Activated B cell treated with CpG ODN at 0.5 μM for 24 hours (primary cell): Measurements from ENCODE around the gene BCL2L14. TPM values are rescaled to one million over a fixed set of nuclear protein-coding genes. Genes with fewer than 3 reads are reported as not detected.

Source experiments
- ATAC-seq: fragments of 200-7000 bp; cut with Tn5 transposase; one replicate; pipeline ENCODE4 v1.10.0; 2021; ENCODE audit warnings: low read depth, mild to moderate bottlenecking, moderate library complexity
- CTCF ChIA-PET: fragments of 350-600 bp; sonication (Branson Sonifier 250); formaldehyde crosslinking; loops from one replicate; lab custom pipeline; 2021; ENCODE audit warnings: antibody characterized with exemption; lab: Charles Lee
- POLR2A ChIA-PET: fragments of 350-600 bp; sonication (Branson Sonifier 250); formaldehyde crosslinking; loops from one replicate; lab custom pipeline; 2021; ENCODE audit warnings: antibody characterized with exemption; lab: Charles Lee
- DNase-seq: peaks from one replicate; pipeline ENCODE4 v3.0.0; 2022
- H3K27ac Mint-ChIP-seq: one replicate; pipeline ENCODE4 v1.8.0; 2020; ENCODE audit warnings: mixed read lengths
- H3K27me3 Mint-ChIP-seq: one replicate; pipeline ENCODE4 v1.8.0; 2021; ENCODE audit warnings: mixed read lengths
- H3K36me3 Mint-ChIP-seq: one replicate; pipeline ENCODE4 v1.8.0; 2021; ENCODE audit warnings: low read depth, mixed read lengths
- H3K4me1 Mint-ChIP-seq: one replicate; pipeline ENCODE4 v1.8.0; 2021; ENCODE audit warnings: mixed read lengths
- H3K4me3 Mint-ChIP-seq: one replicate; pipeline ENCODE4 v1.8.0; 2020; ENCODE audit warnings: mild to moderate bottlenecking, mixed read lengths
- H3K9me3 Mint-ChIP-seq: one replicate; pipeline ENCODE4 v1.8.0; 2020; ENCODE audit warnings: mixed read lengths
- CTCF ChIP-seq: fragments of 200-600 bp; IDR thresholded peaks from one replicate; pipeline ENCODE4 v1.8.0; 2022; ENCODE audit warnings: antibody characterized with exemption, mild to moderate bottlenecking
- intact Hi-C: fragments of 100-400 bp; cut with micrococcal nuclease; formaldehyde crosslinking; loops from one replicate; pipeline ENCODE4 v1.15.1; 2024
- total RNA-seq: library from RNA; stranded (reverse); gene quantifications from 2 replicates; pipeline ENCODE4 v1.2.3, GENCODE V29; 2022

The BCL2L14 gene
- total RNA-seq, 1 donor from 2014 or later: not detected

GRCh38 chr12:12115514-12115913 is 44.8 kb downstream of the BCL2L14 start:
- no peaks in the 10 kb centered on the region for H3K9me3 Mint-ChIP-seq
- H3K27me3 Mint-ChIP-seq: peaks cover 2% of the 10 kb centered on the region
- intact Hi-C loops: no loop called here
- H3K27ac Mint-ChIP-seq: no peak overlapping the region
- ChIA-PET CTCF (no interaction called here), POLR2A (no interaction called here)
- no peaks in the 10 kb centered on the region for H3K4me1 Mint-ChIP-seq
- ATAC-seq: no peak
- no peak for DNase-seq
- TF ChIP-seq CTCF: no peak
- H3K36me3 Mint-ChIP-seq: no peaks in the 10 kb centered on the region
- H3K4me3 Mint-ChIP-seq: no peak overlapping the region

GRCh38 chr12:12116677-12117076 is 45.9 kb downstream of the BCL2L14 start:
- H3K36me3 Mint-ChIP-seq: no peaks in the 10 kb centered on the region
- CTCF ChIA-PET: no interaction called here
- H3K4me3 Mint-ChIP-seq: no peak overlapping the region
- no peak overlapping the region for H3K27ac Mint-ChIP-seq
- intact Hi-C loops: no loop called here
- no peaks in the 10 kb centered on the region for H3K9me3 Mint-ChIP-seq
- DNase-seq (no peak), ATAC-seq (no peak)
- H3K27me3 Mint-ChIP-seq: peaks cover 2% of the 10 kb centered on the region
- POLR2A ChIA-PET: no interaction called here
- no peak for TF ChIP-seq CTCF
- H3K4me1 Mint-ChIP-seq: no peaks in the 10 kb centered on the region

GRCh38 chr12:12121061-12121460 is 50.3 kb downstream of the BCL2L14 start:
- peaks cover 2% of the 10 kb centered on the region for H3K27me3 Mint-ChIP-seq
- ChIA-PET POLR2A (no interaction called here), CTCF (no interaction called here)
- TF ChIP-seq CTCF: no peak
- no peaks in the 10 kb centered on the region for H3K36me3 Mint-ChIP-seq
- H3K27ac Mint-ChIP-seq: no peak overlapping the region
- no peak for ATAC-seq
- no peaks in the 10 kb centered on the region for H3K4me1 Mint-ChIP-seq
- DNase-seq: no peak
- intact Hi-C loops: no loop called here
- H3K9me3 Mint-ChIP-seq: no peaks in the 10 kb centered on the region
- no peak overlapping the region for H3K4me3 Mint-ChIP-seq

GRCh38 chr12:12123036-12123604 is 52.4 kb downstream of the BCL2L14 start:
- H3K27ac Mint-ChIP-seq: no peak overlapping the region
- H3K36me3 Mint-ChIP-seq: no peaks in the 10 kb centered on the region
- ATAC-seq: no peak
- no peaks in the 10 kb centered on the region for H3K27me3 Mint-ChIP-seq
- ChIA-PET POLR2A (no interaction called here), CTCF (no interaction called here)
- no peak overlapping the region for H3K4me3 Mint-ChIP-seq
- H3K9me3 Mint-ChIP-seq: no peaks in the 10 kb centered on the region
- DNase-seq: no peak
- intact Hi-C loops: no loop called here
- H3K4me1 Mint-ChIP-seq: no peaks in the 10 kb centered on the region
- no peak for TF ChIP-seq CTCF

- no peaks in the 10 kb centered on the region for H3K9me3 Mint-ChIP-seq
- DNase-seq (no peak), ATAC-seq (no peak)
- no peak overlapping the region for H3K4me3 Mint-ChIP-seq
- H3K4me1 Mint-ChIP-seq: no peaks in the 10 kb centered on the region
- no peaks in the 10 kb centered on the region for H3K36me3 Mint-ChIP-seq
- no peak overlapping the region for H3K27ac Mint-ChIP-seq
- intact Hi-C loops: no loop called here
- POLR2A ChIA-PET: no interaction called here
- CTCF ChIA-PET: no interaction called here
- no peaks in the 10 kb centered on the region for H3K27me3 Mint-ChIP-seq
- TF ChIP-seq CTCF: no peak
Observed at GRCh38 chr12:12126551-12126950, 55.8 kb downstream of the BCL2L14 start.
